Measurements from ENCODE around the gene GPC3.
"Not testable (repeated sequence)": the region's sequence is repeated elsewhere in the genome, so short reads cannot be mapped to it uniquely, and the experiment has no call there.

GPC3 gene

GRCh38 chrX:133923548-133923947 lies 61.8 kb downstream of the GPC3 start:
- no peak for DNase-seq

GRCh38 chrX:133923113-133923512 lies 62.3 kb downstream of the GPC3 start:
- no peak for DNase-seq

- DNase-seq: no peak
Observed at GRCh38 chrX:133922390-133922771, 63.0 kb downstream of the GPC3 start.

GRCh38 chrX:133921764-133922389 lies 63.5 kb downstream of the GPC3 start:
- DNase-seq: peak; percentile 63

- no peak for DNase-seq
Observed at GRCh38 chrX:133921086-133921485, 64.3 kb downstream of the GPC3 start.

GRCh38 chrX:133918361-133918771 lies 67.0 kb downstream of the GPC3 start:
- no peak for DNase-seq

- no peak for DNase-seq
Observed at GRCh38 chrX:133916984-133917722, 68.2 kb downstream of the GPC3 start.

- no peak for DNase-seq
Observed at GRCh38 chrX:133913658-133914388, 71.6 kb downstream of the GPC3 start.

GRCh38 chrX:133913009-133913408 lies 72.4 kb downstream of the GPC3 start:
- no peak for DNase-seq

- no peak for DNase-seq
Observed at GRCh38 chrX:133911825-133912495, 73.4 kb downstream of the GPC3 start.

- no peak for DNase-seq
Observed at GRCh38 chrX:133910539-133910938, 74.9 kb downstream of the GPC3 start.

GRCh38 chrX:133909888-133910287 lies 75.5 kb downstream of the GPC3 start:
- DNase-seq: no peak

GRCh38 chrX:133908223-133908955 lies 77.0 kb downstream of the GPC3 start:
- no peak for DNase-seq

- no peak for DNase-seq
Observed at GRCh38 chrX:133907606-133908005, 77.8 kb downstream of the GPC3 start.

- no peak for DNase-seq
Observed at GRCh38 chrX:133905305-133905704, 80.1 kb downstream of the GPC3 start.

- peak; percentile 18 for DNase-seq
Observed at GRCh38 chrX:133897593-133898163, 87.7 kb downstream of the GPC3 start.

- no peak for DNase-seq
Observed at GRCh38 chrX:133892337-133892736, 93.1 kb downstream of the GPC3 start.

- no peak for DNase-seq
Observed at GRCh38 chrX:133888984-133889383, 96.4 kb downstream of the GPC3 start.

GRCh38 chrX:133888084-133888483 lies 97.3 kb downstream of the GPC3 start:
- not testable (repeated sequence) for DNase-seq

GRCh38 chrX:133884430-133885394 lies 100.7 kb downstream of the GPC3 start:
- no peak for DNase-seq

GRCh38 chrX:133881893-133882292 lies 103.5 kb downstream of the GPC3 start:
- DNase-seq: no peak
